Brain microvascular endothelial cell (primary cell): Measurements from ENCODE around the gene CROCC2.

Experiments
- DNase-seq: peaks from one replicate; pipeline ENCODE4 v3.0.0-alpha.2; 2020
- H3K27ac ChIP-seq: fragments of 250-450 bp; sonication (Bioruptor Pico); 2 replicates; pipeline ENCODE4 v1.5.1; 2020; ENCODE audit warnings: mild to moderate bottlenecking, moderate library complexity
- H3K27me3 ChIP-seq: fragments of 250-450 bp; sonication (Bioruptor Pico); replicated peaks from 2 replicates; pipeline ENCODE4 v1.5.1; 2020; ENCODE audit warnings: mild to moderate bottlenecking
- H3K36me3 ChIP-seq: fragments of 250-450 bp; sonication (Bioruptor Pico); replicated peaks from 2 replicates; pipeline ENCODE4 v1.5.1; 2020; ENCODE audit warnings: mild to moderate bottlenecking
- H3K4me3 ChIP-seq: 2 replicates; pipeline ENCODE4 v1.5.1; 2011; ENCODE audit warnings: low read depth, mild to moderate bottlenecking, control low read depth, low read length, moderate library complexity
- CTCF ChIP-seq: IDR thresholded peaks from 2 replicates; pipeline ENCODE4 v1.5.1; 2011; ENCODE audit warnings: low read depth, mild to moderate bottlenecking, moderate library complexity, low read length, control low read depth, inconsistent platforms; ENCODE audit errors: missing control alignments
- in situ Hi-C: cut with HindIII; loops from 2 replicates; pipeline ENCODE4 v1.10.0; 2017; ENCODE audit warnings: low sequenced_read_pairs, low pct_ligation_motif_present

Gene CROCC2

DNA sequence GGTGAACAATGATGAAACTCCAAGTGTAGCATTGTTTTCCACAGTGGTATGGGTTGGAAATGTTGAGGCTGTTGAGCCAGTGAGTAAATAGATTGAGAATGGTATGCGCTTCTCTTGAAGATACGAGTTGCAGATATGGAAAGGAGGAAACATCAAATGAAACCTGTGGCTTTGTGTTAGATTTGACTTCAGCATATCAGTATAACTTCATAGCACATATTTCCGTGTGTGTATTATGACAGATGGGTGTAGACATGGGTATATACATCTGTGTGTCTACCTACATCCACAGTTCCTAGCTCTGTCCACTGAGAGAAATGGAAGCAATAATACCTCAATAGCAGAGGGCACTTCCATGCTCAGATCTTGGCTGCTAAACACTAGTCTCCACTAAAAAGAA, 100.3 kb downstream of the CROCC2 start:
- no peak for TF ChIP-seq CTCF
- no peaks in the 10 kb centered on the region for H3K27me3 ChIP-seq
- no peak for DNase-seq
- H3K36me3 ChIP-seq, result no peaks in the 10 kb centered on the region
- in situ Hi-C loops, result no loop called here
- no peak overlapping the region for H3K4me3 ChIP-seq
- no peak overlapping the region for H3K27ac ChIP-seq

DNA sequence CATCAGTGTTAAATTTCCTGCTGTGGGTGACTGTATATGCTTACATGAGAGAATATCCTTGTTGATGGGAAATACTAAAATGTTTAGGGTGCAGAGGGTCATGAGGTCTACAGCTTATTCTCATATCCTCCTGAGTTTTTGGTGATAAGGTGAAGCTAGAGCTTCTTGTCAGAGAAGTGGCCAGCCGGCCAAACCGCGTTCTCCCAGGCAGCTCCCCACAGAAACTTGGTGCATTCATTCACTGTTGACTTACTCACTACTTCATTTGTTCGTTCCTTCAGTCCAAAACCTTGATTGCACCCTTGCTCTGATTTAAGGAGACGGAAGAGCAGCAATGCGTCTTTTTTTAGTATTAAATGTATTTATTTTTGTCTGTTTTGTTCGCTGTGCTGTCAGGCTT, 101.0 kb downstream of the CROCC2 start:
- in situ Hi-C loops, result no loop called here
- DNase-seq, result no peak
- no peak overlapping the region for H3K27ac ChIP-seq
- H3K36me3 ChIP-seq, result no peaks in the 10 kb centered on the region
- TF ChIP-seq CTCF, result no peak
- no peak overlapping the region for H3K4me3 ChIP-seq
- no peaks in the 10 kb centered on the region for H3K27me3 ChIP-seq

DNA sequence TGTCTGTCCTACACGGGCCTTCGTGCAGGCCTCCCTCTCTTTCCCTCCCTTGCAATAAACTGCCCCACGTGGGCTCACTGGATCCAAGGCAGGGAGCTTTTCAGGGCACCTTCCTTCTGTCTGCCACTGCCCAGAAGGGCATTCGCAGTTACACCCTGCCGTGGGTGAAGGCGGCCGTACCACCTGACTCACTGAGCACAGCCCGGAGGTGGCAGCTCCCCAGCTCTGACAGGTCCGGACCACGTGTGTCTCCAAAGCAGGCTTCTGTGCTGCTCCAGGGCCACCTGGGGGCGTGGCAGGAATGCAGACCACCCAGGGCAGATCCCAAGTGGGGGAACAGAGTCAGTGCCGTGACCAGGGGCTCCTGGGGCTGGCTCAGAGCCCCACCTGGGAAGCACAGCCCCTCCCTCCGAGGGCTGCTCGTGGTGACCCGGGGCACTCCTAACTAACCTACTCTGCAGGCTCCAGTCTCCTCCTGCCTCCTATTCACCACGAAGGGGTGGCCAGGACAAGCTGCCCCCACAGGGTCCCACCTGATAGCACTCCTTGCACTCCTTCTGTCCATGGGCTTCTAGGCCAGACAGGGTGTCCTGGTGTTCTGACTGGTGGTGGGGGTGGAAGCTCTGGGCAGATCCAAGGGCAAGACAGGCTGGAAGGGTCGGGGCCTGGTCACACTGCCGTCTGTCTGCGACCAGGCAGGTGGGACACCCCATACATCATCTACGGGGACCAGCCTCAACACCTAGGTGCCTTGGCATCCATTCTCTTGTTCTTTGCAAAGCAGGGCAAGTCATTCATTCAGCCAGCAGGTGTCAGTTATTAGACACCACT, 102.0 kb downstream of the CROCC2 start:
- no peaks in the 10 kb centered on the region for H3K36me3 ChIP-seq
- in situ Hi-C loops, result no loop called here
- H3K27ac ChIP-seq, result no peak overlapping the region
- H3K27me3 ChIP-seq, result no peaks in the 10 kb centered on the region
- no peak for DNase-seq
- no peak for TF ChIP-seq CTCF
- H3K4me3 ChIP-seq, result no peak overlapping the region

DNA sequence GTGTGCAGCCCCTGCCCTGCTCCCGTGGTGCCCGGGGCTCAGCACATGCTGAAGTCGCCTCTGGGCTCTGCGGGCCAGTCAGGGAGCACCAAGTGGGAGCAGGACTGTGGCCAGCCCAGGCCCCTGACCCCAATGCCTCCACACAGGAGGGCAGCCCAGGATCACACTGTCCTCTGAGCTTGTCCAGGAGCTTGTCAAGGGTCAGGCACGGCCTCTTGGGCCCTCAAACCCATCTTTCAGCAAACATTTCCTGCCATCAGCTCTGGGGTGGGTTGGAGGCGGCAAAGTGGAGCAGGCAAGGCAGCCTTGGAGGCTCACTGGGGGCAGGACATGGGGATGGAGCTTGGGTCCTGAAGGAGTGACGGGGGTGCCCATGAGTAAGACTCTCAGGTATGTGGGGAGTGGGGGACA, 102.6 kb downstream of the CROCC2 start:
- H3K36me3 ChIP-seq, result no peaks in the 10 kb centered on the region
- no peak for TF ChIP-seq CTCF
- H3K27me3 ChIP-seq, result no peaks in the 10 kb centered on the region
- in situ Hi-C loops, result no loop called here
- no peak overlapping the region for H3K4me3 ChIP-seq
- DNase-seq, result no peak
- H3K27ac ChIP-seq, result no peak overlapping the region

DNA sequence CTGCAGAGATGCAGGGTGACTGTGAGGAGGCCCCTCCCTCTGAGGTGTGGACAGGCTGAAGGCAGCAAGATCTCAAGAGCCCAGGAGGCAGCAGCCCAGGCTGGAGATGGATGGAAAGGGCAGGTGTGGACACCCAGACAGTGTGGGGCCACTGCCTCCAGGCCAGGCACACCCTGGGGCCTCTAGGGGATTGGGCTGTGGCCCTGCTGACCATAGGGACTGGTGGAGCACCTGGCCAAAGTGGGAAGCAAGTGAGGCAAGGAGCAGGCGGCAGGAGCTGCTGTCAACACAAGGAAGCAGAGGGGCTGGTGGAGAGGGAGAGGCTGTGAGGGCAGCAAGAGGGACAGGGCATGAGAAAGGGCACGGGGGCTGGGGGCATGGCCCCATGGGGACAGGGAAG, 103.1 kb downstream of the CROCC2 start:
- Histone ChIP-seq H3K4me3 (no peak overlapping the region), H3K36me3 (no peaks in the 10 kb centered on the region), H3K27me3 (no peaks in the 10 kb centered on the region), H3K27ac (no peak overlapping the region)
- no peak for DNase-seq
- TF ChIP-seq CTCF, result no peak
- in situ Hi-C loops, result no loop called here
